GM18502 (cell line): ENCODE measurements around the gene RUNX2.

ENCODE experiments used
- ATAC-seq: cut with Tn5 transposase; IDR thresholded peaks from one replicate; pipeline ENCODE4 v1.9.1; 2021; ENCODE audit warnings: mild to moderate bottlenecking; ENCODE audit not compliant: unreplicated experiment, poor library complexity

The RUNX2 gene

GRCh38 chr6:45597424-45597823 is 269.3 kb downstream of the RUNX2 start:
- ATAC-seq = no peak

- ATAC-seq = no peak
Observed at GRCh38 chr6:45599053-45599452, 270.9 kb downstream of the RUNX2 start.

- ATAC-seq = no peak
Observed at GRCh38 chr6:45605971-45606370, 277.8 kb downstream of the RUNX2 start.

- no peak for ATAC-seq
Observed at GRCh38 chr6:45606831-45607400, 278.8 kb downstream of the RUNX2 start.

GRCh38 chr6:45607798-45608197 is 279.7 kb downstream of the RUNX2 start:
- ATAC-seq = no peak

GRCh38 chr6:45608252-45608913 is 280.3 kb downstream of the RUNX2 start:
- no peak for ATAC-seq

GRCh38 chr6:45609141-45609638 is 281.1 kb downstream of the RUNX2 start:
- ATAC-seq = no peak

- ATAC-seq = no peak
Observed at GRCh38 chr6:45610374-45610773, 282.2 kb downstream of the RUNX2 start.

GRCh38 chr6:45610832-45611231 is 282.7 kb downstream of the RUNX2 start:
- no peak for ATAC-seq

- ATAC-seq = no peak
Observed at GRCh38 chr6:45611491-45611890, 283.4 kb downstream of the RUNX2 start.

GRCh38 chr6:45613656-45614055 is 285.5 kb downstream of the RUNX2 start:
- ATAC-seq = no peak

- no peak for ATAC-seq
Observed at GRCh38 chr6:45614488-45615285, 286.6 kb downstream of the RUNX2 start.

GRCh38 chr6:45616209-45616608 is 288.1 kb downstream of the RUNX2 start:
- no peak for ATAC-seq

GRCh38 chr6:45617441-45617840 is 289.3 kb downstream of the RUNX2 start:
- no peak for ATAC-seq

GRCh38 chr6:45618259-45618658 is 290.1 kb downstream of the RUNX2 start:
- ATAC-seq = no peak

- ATAC-seq = no peak
Observed at GRCh38 chr6:45619211-45619760, 291.2 kb downstream of the RUNX2 start.

- ATAC-seq = no peak
Observed at GRCh38 chr6:45619994-45620471, 291.9 kb downstream of the RUNX2 start.

- ATAC-seq = no peak
Observed at GRCh38 chr6:45624228-45624627, 296.1 kb downstream of the RUNX2 start.

GRCh38 chr6:45625191-45625664 is 297.1 kb downstream of the RUNX2 start:
- ATAC-seq = no peak

- ATAC-seq = no peak
Observed at GRCh38 chr6:45626087-45626891, 298.2 kb downstream of the RUNX2 start.
